ENCODE results near the gene HMX3. TPM values are rescaled to one million over a fixed set of nuclear protein-coding genes. Genes with fewer than 3 reads are reported as not detected.

The HMX3 gene
- total RNA-seq, 1 donor from 2014 or later: not detected

DNA sequence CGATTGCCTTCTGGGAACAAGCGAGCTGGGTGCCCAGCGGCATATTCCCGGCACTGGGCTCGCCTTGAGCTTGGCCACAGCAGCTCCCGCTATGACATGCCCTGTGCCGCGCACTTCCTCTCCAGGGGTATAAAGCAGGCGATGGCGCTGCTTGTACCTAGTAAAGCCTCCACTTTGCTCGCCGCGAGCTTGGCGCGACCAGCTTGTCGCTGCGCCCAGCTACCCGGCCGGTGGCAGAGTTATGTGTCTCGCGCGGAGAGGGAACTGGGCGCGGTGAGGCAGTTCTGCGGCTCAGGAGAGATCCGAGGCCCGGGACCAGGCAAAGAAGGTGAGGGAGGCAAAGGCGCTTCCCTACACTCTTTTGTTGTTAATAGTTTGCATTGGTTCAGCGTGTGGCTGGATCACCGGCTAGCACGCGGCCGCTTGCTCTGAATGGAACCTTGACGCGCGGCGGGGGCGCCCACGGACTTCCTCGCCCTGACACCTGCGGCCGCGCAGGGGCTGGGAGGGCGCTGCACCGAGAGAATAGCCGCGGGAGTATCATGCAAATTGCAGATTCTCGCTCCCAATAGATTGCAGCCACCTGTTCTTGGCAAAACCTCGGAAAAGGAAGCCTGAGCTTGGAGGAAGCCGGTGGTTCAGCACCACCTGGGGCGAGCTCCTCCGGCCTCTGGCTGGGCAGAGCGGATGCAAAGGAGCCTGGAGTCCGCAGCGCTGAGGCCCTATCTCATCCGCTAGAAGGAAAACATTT is 15.4 kb downstream of the HMX3 start:
- TF ChIP-seq, protein P1, sequence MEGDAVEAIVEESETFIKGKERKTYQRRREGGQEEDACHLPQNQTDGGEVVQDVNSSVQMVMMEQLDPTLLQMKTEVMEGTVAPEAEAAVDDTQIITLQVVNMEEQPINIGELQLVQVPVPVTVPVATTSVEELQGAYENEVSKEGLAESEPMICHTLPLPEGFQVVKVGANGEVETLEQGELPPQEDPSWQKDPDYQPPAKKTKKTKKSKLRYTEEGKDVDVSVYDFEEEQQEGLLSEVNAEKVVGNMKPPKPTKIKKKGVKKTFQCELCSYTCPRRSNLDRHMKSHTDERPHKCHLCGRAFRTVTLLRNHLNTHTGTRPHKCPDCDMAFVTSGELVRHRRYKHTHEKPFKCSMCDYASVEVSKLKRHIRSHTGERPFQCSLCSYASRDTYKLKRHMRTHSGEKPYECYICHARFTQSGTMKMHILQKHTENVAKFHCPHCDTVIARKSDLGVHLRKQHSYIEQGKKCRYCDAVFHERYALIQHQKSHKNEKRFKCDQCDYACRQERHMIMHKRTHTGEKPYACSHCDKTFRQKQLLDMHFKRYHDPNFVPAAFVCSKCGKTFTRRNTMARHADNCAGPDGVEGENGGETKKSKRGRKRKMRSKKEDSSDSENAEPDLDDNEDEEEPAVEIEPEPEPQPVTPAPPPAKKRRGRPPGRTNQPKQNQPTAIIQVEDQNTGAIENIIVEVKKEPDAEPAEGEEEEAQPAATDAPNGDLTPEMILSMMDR (IDR thresholded peaks at IDR 0.05; ENCODE audit: unreplicated experiment): no peak
- no peak for DNase-seq (ENCODE audit: low spot score in 2 of 2, unreplicated experiment in 2 of 2)
- no peaks in the 10 kb centered on the region for H3K9me3 Mint-ChIP-seq
- H3K27ac Mint-ChIP-seq: no peak overlapping the region
- peaks cover 30% of the 10 kb centered on the region for H3K4me1 Mint-ChIP-seq
- H3K27me3 Mint-ChIP-seq (ENCODE audit: low read depth): peaks cover 74% of the 10 kb centered on the region
- no peak overlapping the region for H3K4me3 Mint-ChIP-seq
- H3K36me3 Mint-ChIP-seq: peaks cover 2% of the 10 kb centered on the region

DNA sequence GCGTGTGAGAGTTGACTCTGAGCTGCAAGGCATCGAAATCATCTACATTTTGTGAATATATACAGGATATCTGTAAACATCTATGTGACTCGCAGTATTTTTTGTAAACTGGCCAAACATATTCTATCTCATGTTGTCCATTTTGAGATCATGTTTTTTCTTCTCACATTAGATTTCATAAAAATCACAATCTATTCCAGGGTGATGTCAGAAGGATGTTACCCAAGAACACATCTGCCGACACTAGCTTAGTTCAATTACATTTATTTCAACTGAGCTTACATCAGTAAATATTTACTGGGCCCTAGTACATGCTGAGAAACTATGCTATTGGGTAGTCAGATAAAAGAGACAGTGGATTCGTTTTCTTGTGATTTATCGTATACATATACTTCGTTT is 16.0 kb downstream of the HMX3 start:
- peaks cover 5% of the 10 kb centered on the region for H3K36me3 Mint-ChIP-seq
- H3K4me1 Mint-ChIP-seq: peaks cover 31% of the 10 kb centered on the region
- H3K4me3 Mint-ChIP-seq: no peak overlapping the region
- no peak overlapping the region for H3K27ac Mint-ChIP-seq
- no peaks in the 10 kb centered on the region for H3K9me3 Mint-ChIP-seq
- no peak for DNase-seq (ENCODE audit: low spot score in 2 of 2, unreplicated experiment in 2 of 2)
- TF ChIP-seq, protein P1 (IDR thresholded peaks at IDR 0.05; ENCODE audit: unreplicated experiment): no peak
- peaks cover 69% of the 10 kb centered on the region for H3K27me3 Mint-ChIP-seq (ENCODE audit: low read depth)

DNA sequence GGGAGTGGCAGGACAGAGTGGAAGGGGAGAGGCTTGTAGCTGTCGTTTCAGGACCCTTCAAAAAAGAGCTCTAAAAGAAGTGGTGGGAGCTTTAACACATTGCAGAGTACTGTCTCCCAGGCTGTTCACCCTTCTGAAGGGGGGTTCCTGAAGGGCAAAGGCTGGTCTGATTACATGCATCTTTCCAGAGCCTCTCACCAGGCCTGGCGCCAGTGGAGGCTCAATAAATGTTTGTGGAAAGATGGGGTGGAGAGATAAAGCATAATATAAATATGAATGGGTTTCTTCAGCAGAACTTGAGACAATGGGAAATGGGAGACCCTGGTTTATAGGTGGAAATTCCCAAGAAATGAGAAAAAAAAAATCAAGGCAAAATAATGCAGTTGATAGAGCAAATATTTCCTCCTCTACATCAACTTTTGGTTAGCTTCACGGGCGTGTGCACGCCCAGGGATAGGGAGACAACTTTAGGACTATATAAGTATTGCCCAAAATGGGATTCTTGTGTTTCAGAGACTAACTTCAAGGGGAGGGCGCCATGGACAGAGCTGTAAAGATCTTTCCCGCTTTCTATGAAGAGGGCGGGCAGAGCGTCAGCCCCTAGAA is 17.8 kb downstream of the HMX3 start:
- H3K27me3 Mint-ChIP-seq (ENCODE audit: low read depth): peaks cover 54% of the 10 kb centered on the region
- no peak overlapping the region for H3K27ac Mint-ChIP-seq
- no peaks in the 10 kb centered on the region for H3K9me3 Mint-ChIP-seq
- H3K36me3 Mint-ChIP-seq: peaks cover 21% of the 10 kb centered on the region
- H3K4me3 Mint-ChIP-seq: peak overlapping the region; percentile 100
- TF ChIP-seq, protein P1 (IDR thresholded peaks at IDR 0.05; ENCODE audit: unreplicated experiment): no peak
- peaks cover 31% of the 10 kb centered on the region for H3K4me1 Mint-ChIP-seq
- DNase-seq (ENCODE audit: low spot score in 2 of 2, unreplicated experiment in 2 of 2): no peak

DNA sequence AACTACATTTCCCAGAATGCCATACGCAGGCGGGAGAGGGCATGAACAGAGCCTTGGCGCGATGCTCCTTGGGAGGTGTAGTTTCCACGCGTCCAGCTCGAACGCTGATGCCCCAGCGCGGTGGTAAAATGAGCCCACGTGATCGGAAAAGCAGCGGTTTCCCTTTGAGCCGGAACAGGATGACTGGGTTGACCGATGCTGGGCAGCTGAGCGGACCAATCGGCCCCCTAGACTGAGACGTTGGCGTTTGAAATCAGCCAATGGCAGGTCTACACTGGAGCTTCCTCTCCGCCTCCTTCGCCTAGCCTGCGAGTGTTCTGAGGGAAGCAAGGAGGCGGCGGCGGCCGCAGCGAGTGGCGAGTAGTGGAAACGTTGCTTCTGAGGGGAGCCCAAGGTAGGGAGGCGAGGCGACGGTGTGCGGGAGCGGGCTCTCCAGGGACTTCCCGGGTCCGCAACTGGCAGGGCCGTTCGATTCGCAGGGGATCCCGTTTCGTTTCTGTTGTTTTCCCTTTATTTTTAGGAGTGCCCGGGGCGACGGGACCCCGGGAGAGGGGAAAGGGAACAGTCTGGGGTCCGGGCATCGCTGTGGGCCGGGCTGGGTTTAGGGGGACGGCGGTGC is 18.4 kb downstream of the HMX3 start, which contains the start of gene BUB3:
BUB3 (plus strand) TSS at position 311 of the 619 bp plus-strand sequence. CDS start 516 bp downstream, outside the sequence.
- Mint-ChIP-seq H3K4me1 (peaks cover 26% of the 10 kb centered on the region), H3K27ac (peak within 1 kb of the TSS; percentile 98)

DNA sequence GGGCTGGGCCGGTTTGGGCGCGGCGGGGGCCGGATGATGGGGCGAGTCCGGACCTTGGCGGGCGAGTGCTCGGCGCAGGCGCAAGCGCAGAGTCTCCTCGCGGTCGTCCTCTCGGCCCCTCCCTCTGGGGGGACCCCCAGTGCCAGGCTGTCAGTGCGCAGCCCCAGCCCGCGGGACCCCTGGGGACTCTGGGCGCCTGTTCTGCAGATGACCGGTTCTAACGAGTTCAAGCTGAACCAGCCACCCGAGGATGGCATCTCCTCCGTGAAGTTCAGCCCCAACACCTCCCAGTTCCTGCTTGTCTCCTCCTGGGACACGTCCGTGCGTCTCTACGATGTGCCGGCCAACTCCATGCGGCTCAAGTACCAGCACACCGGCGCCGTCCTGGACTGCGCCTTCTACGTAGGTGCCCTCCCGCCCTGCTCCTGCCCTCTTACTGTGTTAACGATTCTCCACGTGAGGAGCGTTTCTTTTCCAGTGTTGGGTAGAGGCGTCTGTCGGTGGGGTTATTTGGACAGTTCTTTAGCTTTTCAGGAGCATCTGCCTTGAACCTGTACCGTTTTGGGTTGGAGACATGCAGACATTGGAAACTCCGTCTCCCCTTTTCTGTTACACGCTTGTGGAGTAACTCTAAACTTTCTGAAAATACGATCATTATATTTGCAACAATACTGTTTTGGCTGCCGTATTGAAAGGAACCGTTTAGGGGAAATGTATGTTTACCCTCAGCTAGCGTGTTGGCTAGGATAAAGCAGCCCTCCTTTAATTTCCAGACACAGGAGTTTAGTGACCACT is 19.1 kb downstream of the HMX3 start:
- H3K27ac Mint-ChIP-seq: peak overlapping the region; percentile 66
- DNase-seq (ENCODE audit: low spot score in 2 of 2, unreplicated experiment in 2 of 2): peak in 1 of 2 experiments; percentile 74
- H3K27me3 Mint-ChIP-seq (ENCODE audit: low read depth): peaks cover 42% of the 10 kb centered on the region
- peaks cover 22% of the 10 kb centered on the region for H3K36me3 Mint-ChIP-seq
- no peaks in the 10 kb centered on the region for H3K9me3 Mint-ChIP-seq
- TF ChIP-seq, protein P1 (IDR thresholded peaks at IDR 0.05; ENCODE audit: unreplicated experiment): no peak
- H3K4me3 Mint-ChIP-seq: peak overlapping the region; percentile 100
- peaks cover 24% of the 10 kb centered on the region for H3K4me1 Mint-ChIP-seq

More for the DNA sequence above, 18.4 kb downstream of the HMX3 start, which contains the start of gene BUB3:
- peaks cover 48% of the 10 kb centered on the region for H3K27me3 Mint-ChIP-seq (ENCODE audit: low read depth)
- peaks cover 22% of the 10 kb centered on the region for H3K36me3 Mint-ChIP-seq
- no peaks in the 10 kb centered on the region for H3K9me3 Mint-ChIP-seq
- H3K4me3 Mint-ChIP-seq: peak within 1 kb of the TSS; percentile 100
- TF ChIP-seq, protein P1 (IDR thresholded peaks at IDR 0.05; ENCODE audit: unreplicated experiment): no peak
- DNase-seq (ENCODE audit: low spot score in 2 of 2, unreplicated experiment in 2 of 2): peak; percentile 92 to 93
